ACC112 (cell line): ENCODE measurements around the gene SERGEF.

ENCODE experiments used
- H2AFZ ChIP-seq: fragments of 200-600 bp; sonication (generic); one replicate; pipeline ENCODE4 v1.6.0; 2017; ENCODE audit warnings: antibody characterized with exemption, low read length; ENCODE audit not compliant: unreplicated experiment
- H3K27ac ChIP-seq: fragments of 200-600 bp; sonication (generic); 2 replicates; pipeline ENCODE4 v1.5.1; 2014; ENCODE audit warnings: low read depth, mild to moderate bottlenecking, antibody characterized with exemption, low read length, moderate library complexity
- H3K27me3 ChIP-seq: fragments of 200-600 bp; sonication (generic); 2 replicates; pipeline ENCODE4 v1.6.1; 2014; ENCODE audit warnings: mild to moderate bottlenecking, antibody characterized with exemption, low read length, moderate library complexity, mixed read lengths; ENCODE audit not compliant: insufficient read depth
- H3K36me3 ChIP-seq: fragments of 200-600 bp; sonication (generic); 2 replicates; pipeline ENCODE4 v1.6.1; 2016; ENCODE audit warnings: mild to moderate bottlenecking, antibody characterized with exemption, low read length, moderate library complexity, mixed read lengths; ENCODE audit not compliant: insufficient read depth
- H3K4me1 ChIP-seq: fragments of 200-600 bp; sonication (generic); one replicate; pipeline ENCODE4 v1.6.1; 2016; ENCODE audit warnings: low read length, mixed read lengths; ENCODE audit not compliant: insufficient read depth, unreplicated experiment, control insufficient read depth
- H3K4me3 ChIP-seq: fragments of 200-600 bp; sonication (generic); 2 replicates; pipeline ENCODE4 v1.5.1; 2014; ENCODE audit warnings: mild to moderate bottlenecking, low read depth, low read length
- H3K79me2 ChIP-seq: fragments of 200-600 bp; sonication (generic); one replicate; pipeline ENCODE4 v1.6.0; 2016; ENCODE audit warnings: low read length; ENCODE audit not compliant: control insufficient read depth, unreplicated experiment, insufficient read depth

The SERGEF gene

DNA sequence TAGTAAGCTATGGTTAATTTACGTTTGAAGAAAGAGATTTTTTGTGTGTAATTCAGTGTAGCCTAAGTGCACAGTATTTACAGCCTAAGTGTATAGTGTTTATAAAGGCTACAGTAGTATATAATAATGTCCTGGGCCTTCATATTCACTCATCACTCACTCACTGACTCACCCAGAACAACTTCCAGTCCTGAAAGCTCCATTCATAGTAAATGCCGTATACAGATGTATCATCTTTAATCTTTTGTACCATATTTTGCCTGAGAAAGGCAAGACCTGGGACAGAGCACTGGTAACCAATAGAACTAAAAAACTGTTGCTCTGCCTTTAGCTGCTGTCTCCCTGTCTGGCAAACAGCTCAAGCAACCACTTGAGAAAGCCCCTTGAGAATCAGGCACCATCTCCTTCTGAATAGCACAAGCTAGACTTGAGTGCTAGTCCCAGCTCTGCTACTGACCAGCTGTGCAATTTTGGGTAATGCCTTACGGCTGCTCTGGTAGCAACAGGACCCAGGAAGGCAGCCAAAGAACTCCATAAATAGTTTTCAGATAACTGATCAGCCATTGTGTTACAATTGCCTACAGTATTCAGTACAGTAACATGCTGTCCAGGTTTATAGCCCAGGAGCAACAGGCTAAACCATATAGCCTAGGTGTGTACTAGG is 146.9 kb downstream of the SERGEF start:
- Histone ChIP-seq H3K4me3 (no peak overlapping the region), H3K27ac (no peak overlapping the region), H3K4me1 (no peaks in the 10 kb centered on the region), H3K27me3 (no peaks in the 10 kb centered on the region), H3K79me2 (no peaks in the 10 kb centered on the region), H3K36me3 (no peaks in the 10 kb centered on the region), H2AFZ (no peak overlapping the region)

DNA sequence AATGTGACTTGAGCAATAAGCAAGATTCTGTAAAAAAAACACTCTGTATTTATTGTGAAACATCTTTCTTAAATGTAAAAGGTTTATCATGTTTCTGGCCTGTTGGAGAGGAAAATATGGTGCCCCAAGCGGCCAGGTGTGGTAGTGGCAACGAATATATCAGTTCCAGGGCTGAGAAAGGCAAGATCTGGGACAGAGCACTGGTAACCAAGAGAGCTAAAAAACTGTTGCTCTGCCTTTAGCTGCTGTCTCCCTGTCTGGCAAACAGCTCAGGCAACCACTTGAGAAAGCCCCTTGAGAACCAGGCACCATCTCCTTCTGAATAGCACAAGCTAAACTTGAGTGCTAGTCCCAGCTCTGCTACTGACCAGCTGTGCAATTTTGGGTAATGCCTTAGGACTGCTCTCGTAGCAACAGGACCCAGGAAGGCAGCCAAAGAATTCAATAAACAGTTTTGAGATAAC is 148.3 kb downstream of the SERGEF start:
- H3K27me3 ChIP-seq = no peaks in the 10 kb centered on the region
- H3K4me3 ChIP-seq = no peak overlapping the region
- H2AFZ ChIP-seq = no peak overlapping the region
- no peaks in the 10 kb centered on the region for H3K36me3 ChIP-seq
- no peaks in the 10 kb centered on the region for H3K4me1 ChIP-seq
- no peaks in the 10 kb centered on the region for H3K79me2 ChIP-seq
- H3K27ac ChIP-seq = no peak overlapping the region

GRCh38 chr11:17861036-17861755 is 151.7 kb downstream of the SERGEF start:
- Histone ChIP-seq H2AFZ (no peak overlapping the region), H3K4me3 (no peak overlapping the region), H3K27me3 (no peaks in the 10 kb centered on the region), H3K27ac (no peak overlapping the region), H3K79me2 (no peaks in the 10 kb centered on the region), H3K4me1 (no peaks in the 10 kb centered on the region), H3K36me3 (no peaks in the 10 kb centered on the region)

DNA sequence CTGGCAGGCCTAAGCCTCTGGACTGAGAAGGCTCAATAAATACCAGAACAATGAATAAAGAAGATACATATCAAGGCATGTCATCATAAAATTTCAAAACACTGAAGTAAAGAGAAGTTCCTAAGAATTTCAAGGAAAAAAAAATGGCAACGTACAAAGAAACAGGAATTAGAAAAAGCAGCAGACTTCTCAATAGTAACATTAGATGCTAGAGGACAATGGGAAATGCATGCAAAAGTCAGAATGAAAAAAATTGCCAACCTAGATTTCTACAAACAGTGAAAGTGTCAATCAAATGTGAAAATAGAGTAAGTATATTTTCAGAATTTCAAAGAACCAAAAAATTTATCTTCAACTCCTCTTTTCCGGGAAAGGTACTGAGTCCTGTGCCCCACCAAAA is 153.3 kb downstream of the SERGEF start:
- Histone ChIP-seq H3K36me3 (no peaks in the 10 kb centered on the region), H3K4me3 (no peak overlapping the region), H2AFZ (no peak overlapping the region), H3K4me1 (no peaks in the 10 kb centered on the region), H3K27me3 (no peaks in the 10 kb centered on the region), H3K27ac (no peak overlapping the region), H3K79me2 (no peaks in the 10 kb centered on the region)

DNA sequence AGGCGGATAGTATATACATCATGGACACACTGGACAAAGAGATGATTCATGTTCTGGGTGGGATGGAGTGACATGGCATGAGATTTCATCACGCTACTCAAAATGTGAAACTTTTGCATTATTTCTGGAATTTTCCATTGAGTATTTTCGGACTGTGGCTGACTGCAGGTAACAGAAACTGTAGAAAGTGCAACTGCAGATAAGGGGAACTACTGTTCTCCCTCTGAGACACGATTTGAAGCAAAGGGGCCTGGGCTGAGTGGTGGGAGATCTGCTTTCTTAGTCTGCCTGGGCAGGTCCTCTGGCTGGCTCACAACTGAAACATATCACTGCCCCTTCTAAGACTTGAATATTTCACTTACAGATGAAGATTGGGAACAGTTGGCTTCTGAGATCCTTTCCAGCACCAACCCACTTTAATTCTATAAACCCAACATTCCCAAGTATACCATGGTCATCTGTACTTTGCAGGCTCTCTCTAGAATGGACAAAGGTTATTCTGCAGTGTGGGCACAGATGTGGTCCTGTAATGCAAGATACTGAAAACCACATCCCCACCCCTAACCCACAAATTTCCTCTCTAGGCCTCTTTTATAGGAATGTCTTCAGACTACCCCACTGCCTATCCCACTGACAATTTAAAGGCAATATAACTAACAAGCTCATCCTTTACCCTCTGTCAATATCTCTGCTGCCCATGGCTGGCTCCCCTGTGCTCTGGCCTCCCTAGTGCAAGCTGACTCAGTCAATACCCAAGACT is 157.1 kb downstream of the SERGEF start:
- Histone ChIP-seq H3K36me3 (no peaks in the 10 kb centered on the region), H3K4me3 (no peak overlapping the region), H3K27ac (no peak overlapping the region), H3K79me2 (no peaks in the 10 kb centered on the region), H3K4me1 (no peaks in the 10 kb centered on the region), H2AFZ (no peak overlapping the region), H3K27me3 (no peaks in the 10 kb centered on the region)

DNA sequence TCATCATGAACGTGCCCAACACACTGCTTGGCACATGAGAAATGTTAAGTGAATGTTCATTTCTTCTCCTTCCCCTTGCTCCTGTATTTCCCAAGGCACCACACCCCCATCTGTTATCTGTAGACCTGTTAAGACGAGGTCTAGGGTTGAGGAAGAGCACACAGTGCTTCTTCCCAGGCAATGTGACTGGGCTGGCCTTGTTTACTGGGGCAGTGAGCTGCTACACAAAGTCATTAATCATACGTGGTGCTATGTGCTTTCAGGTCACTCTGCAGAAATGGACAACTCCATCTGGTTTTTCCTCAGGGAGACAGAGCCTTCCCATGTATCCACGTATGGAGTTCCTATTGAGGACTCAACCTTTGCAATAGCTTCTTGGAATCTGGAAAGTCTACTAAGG is 159.6 kb downstream of the SERGEF start:
- Histone ChIP-seq H3K36me3 (no peaks in the 10 kb centered on the region), H3K4me1 (no peaks in the 10 kb centered on the region), H2AFZ (no peak overlapping the region), H3K27me3 (no peaks in the 10 kb centered on the region), H3K79me2 (no peaks in the 10 kb centered on the region), H3K4me3 (no peak overlapping the region), H3K27ac (no peak overlapping the region)

GRCh38 chr11:17852246-17852645 is 160.6 kb downstream of the SERGEF start:
- no peaks in the 10 kb centered on the region for H3K4me1 ChIP-seq
- H3K36me3 ChIP-seq = no peaks in the 10 kb centered on the region
- H3K27ac ChIP-seq = no peak overlapping the region
- H3K79me2 ChIP-seq = no peaks in the 10 kb centered on the region
- H3K27me3 ChIP-seq = no peaks in the 10 kb centered on the region
- H2AFZ ChIP-seq = no peak overlapping the region
- H3K4me3 ChIP-seq = no peak overlapping the region

DNA sequence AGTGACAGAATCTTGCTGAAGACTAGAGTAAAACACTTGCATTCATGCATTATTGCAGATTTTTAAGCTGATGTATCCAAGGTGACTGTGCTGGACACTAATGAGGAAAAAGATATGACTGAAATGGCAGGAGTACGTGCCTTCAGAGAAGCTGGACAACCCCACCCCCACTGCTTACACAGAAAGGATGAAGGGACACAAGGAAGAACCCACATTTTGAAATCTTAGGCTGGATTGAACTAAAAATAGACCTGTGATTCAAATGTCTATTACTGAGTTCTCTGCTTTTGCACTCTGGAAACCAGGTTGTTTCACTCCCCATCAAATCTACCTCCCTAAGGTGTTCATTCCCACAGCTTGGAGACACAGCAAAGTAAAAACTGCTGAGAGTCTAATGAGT is 161.2 kb downstream of the SERGEF start:
- H2AFZ ChIP-seq = no peak overlapping the region
- H3K27me3 ChIP-seq = no peaks in the 10 kb centered on the region
- H3K36me3 ChIP-seq = no peaks in the 10 kb centered on the region
- no peaks in the 10 kb centered on the region for H3K4me1 ChIP-seq
- H3K27ac ChIP-seq = no peak overlapping the region
- H3K79me2 ChIP-seq = no peaks in the 10 kb centered on the region
- H3K4me3 ChIP-seq = no peak overlapping the region

- H3K27ac ChIP-seq = no peak overlapping the region
- no peaks in the 10 kb centered on the region for H3K36me3 ChIP-seq
- no peak overlapping the region for H3K4me3 ChIP-seq
- no peaks in the 10 kb centered on the region for H3K27me3 ChIP-seq
- peaks cover 7% of the 10 kb centered on the region for H3K4me1 ChIP-seq
- H2AFZ ChIP-seq = no peak overlapping the region
- no peaks in the 10 kb centered on the region for H3K79me2 ChIP-seq
Measured at GRCh38 chr11:17850336-17850735, 162.5 kb downstream of the SERGEF start.

DNA sequence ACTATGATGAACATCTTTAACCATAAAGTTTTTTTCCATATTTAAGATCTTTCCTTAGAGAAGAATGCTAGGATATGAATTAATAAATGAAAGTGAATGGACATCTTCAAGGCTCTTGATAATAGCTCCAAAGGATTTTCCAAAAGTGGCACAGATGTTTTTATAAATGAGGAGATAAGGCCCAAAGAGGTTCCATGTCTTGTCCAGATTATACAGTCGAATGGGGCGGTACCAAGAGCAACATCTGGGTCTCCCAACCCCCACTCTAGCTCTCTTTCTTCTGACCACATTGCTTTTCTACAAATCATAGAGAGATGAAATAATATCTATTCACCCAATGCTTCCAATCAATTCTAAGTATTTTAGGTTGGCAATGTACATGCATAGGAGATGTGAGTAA is 164.1 kb downstream of the SERGEF start:
- H3K79me2 ChIP-seq = no peaks in the 10 kb centered on the region
- H3K4me3 ChIP-seq = no peak overlapping the region
- no peak overlapping the region for H2AFZ ChIP-seq
- no peak overlapping the region for H3K27ac ChIP-seq
- peaks cover 11% of the 10 kb centered on the region for H3K4me1 ChIP-seq
- H3K27me3 ChIP-seq = no peaks in the 10 kb centered on the region
- H3K36me3 ChIP-seq = no peaks in the 10 kb centered on the region
